GM18909 (cell line): ENCODE data around the gene NIFK.
"Not testable (repeated sequence)": the region's sequence is repeated elsewhere in the genome, so short reads cannot be mapped to it uniquely, and the experiment has no call there.

Experiments
- ATAC-seq: cut with Tn5 transposase; IDR thresholded peaks from one replicate; pipeline ENCODE4 v1.9.1; 2021; ENCODE audit warnings: mild to moderate bottlenecking; ENCODE audit not compliant: unreplicated experiment, poor library complexity

NIFK gene

GRCh38 chr2:121697108-121697631, 39.5 kb downstream of the NIFK start:
- no peak for ATAC-seq

- no peak for ATAC-seq
Measured at GRCh38 chr2:121696410-121696930, 40.2 kb downstream of the NIFK start.

GRCh38 chr2:121695171-121695451, 41.6 kb downstream of the NIFK start:
- no peak for ATAC-seq

DNA sequence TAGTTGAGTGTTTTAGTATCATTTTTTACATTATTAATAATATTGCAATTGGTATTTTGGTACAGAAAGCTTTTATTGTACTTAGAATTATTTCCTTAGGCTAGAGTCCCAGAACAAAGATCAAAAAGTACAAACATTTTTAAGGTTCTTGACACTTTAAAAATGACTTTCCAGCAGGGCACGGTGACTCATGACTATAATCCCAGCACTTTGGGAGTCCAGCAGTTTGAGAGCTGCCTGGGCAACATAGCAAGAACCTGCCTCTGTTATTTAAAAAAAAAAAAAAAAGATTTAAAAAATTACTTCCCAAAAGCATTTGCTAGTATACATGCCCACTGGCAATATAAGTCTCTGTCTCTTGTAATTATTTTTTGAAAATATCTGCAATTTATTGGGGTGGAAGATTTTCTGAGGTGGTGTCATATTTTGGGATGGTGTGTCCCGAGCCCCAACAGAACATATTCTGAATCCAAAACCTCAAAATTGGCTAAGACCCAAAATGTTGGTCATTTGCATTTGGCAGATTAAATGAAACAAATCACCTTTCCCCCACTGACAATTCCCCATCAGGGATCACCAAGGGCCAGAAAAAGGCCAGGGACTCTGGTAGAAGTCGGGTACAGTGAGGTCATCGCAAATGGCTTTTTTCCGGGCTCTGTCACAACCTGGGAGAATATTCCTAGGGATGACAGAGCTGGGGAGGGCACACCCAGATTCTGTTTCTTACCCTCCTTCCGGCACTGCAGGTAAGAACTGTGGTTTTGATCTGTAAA, 42.1 kb downstream of the NIFK start:
- ATAC-seq: no peak

- not testable (repeated sequence) for ATAC-seq
Measured at GRCh38 chr2:121690572-121690971, 46.1 kb downstream of the NIFK start.

- ATAC-seq: no peak
Measured at GRCh38 chr2:121690095-121690494, 46.6 kb downstream of the NIFK start.

DNA sequence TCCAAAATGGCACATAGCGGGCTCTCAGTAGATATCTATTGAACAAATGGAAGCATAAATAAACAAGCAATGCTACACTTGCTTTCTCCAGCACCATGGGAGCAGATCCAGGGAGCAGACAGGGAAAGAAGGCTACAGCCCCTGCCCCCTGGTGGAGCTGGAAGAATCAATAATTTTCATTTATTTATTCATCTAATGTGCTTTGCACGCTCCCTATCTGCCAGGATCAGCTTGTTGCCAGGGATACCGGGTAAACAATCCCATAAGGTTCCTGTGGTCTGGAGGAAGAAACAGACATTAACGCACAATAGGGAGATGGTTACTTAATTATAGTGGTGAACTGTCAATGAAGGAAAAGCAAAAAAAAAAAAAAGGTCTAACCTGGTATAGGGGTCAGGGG, 47.3 kb downstream of the NIFK start:
- no peak for ATAC-seq

DNA sequence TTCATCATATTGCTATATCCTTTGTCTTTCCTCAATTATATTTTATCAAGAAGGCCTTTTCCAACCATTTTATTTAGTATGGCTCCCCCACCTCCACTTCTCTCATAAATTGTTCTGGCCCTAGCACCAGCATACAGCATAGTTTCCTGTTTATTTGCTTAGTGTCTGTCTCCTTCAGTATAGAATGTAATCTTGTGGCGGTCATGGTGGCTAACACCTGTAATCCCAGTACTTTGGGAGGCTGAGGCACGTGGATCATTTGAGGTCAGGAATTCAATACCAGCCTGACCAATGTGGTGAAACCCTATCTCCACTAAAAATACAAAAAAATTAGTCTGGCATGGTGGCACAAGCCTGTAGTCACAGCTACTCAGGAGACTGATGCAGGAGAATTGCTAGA, 47.9 kb downstream of the NIFK start:
- ATAC-seq: no peak

- ATAC-seq: no peak
Measured at GRCh38 chr2:121686902-121687301, 49.8 kb downstream of the NIFK start.

- ATAC-seq: no peak
Measured at GRCh38 chr2:121686218-121686617, 50.5 kb downstream of the NIFK start.

DNA sequence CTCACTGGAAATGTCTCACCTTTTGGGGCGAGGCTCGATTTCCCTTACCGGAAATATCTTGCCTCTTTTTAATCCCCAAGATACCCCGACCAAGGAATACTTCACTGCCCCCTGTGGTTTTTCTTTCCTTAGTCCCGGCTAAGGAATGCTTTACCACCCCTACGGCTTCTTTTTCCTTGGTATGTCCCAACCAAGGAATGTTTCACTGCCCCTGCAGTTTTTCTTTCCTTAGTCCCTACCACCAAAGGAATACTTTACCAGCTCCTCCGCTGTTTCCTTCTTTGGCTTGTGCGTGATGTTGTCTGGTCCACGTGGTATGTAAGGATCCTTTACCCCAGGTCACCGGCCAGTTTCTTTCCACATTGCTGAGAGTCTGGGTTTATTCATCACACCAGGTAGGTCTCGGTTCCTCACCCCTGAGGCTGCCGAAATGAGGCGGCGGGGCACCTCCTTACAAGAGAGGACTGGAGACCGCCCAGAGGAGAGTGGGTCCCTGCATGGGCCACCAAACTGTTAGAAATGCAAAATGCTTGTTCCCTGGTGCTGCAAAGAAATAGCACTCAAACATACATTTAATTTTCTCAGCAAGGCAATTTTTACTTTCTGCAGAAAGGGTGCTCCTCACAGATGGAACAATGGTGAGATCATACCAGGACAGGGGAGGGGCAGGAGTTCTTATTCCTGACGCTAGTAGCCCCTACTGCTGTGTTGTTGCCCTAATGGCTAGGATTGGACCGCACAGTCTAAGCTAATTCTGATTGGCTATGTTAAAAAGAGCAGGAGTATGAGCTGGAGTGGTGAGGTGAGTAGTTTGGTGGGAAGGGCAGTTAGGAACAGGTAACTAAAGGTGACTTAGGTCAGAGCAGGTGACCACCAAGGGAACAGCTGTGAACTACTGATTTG, 54.0 kb downstream of the NIFK start:
- ATAC-seq: no peak

- no peak for ATAC-seq
Measured at GRCh38 chr2:121677855-121678254, 58.8 kb downstream of the NIFK start.
